Fibroblast of lung (primary cell): ENCODE measurements around the gene NDUFA9.

ENCODE experiments used
- CTCF ChIP-seq, 2 donors: IDR thresholded peaks in 1 of 2; conservative IDR thresholded peaks in 1 of 2; 1 replicate in 1 of 2; 2 replicates in 1 of 2; pipeline ENCODE4 v1.5.1; 2011 to 2012; ENCODE audit warnings: low read length in 2 of 2, control low read depth in 1 of 2, inconsistent platforms in 1 of 2, low read depth in 1 of 2, mild to moderate bottlenecking in 1 of 2
- EZH2 ChIP-seq: IDR thresholded peaks from 2 replicates; pipeline ENCODE4 v1.5.1; 2012; ENCODE audit warnings: low read length, control low read depth, mild to moderate bottlenecking; ENCODE audit errors: missing control alignments

- TF ChIP-seq CTCF (conservative IDR thresholded peaks at IDR 0.05 in 1 of 2, IDR thresholded peaks at IDR 0.05 in 1 of 2; ENCODE audit: low read depth in 1 of 2, low read length in 2 of 2) (no peak), EZH2 (no peak)
Observed at GRCh38 chr12:4626543-4626942, 22.4 kb upstream of the NDUFA9 start.
